Testis (tissue), 2 donors: Measurements from ENCODE around the gene RAB1A.

ENCODE experiments used
- CTCF ChIP-seq, 3 experiments: fragments of 450-650 bp in 2 of 3; fragments of 200-600 bp in 1 of 3; sonication (generic) in 1 of 3; IDR thresholded peaks; one replicate each; pipeline ENCODE4 v1.5.1; 2016 to 2019; ENCODE audit warnings: antibody characterized with exemption in 3 of 3, mild to moderate bottlenecking in 2 of 3, moderate library complexity in 1 of 3
- POLR2A ChIP-seq: fragments of 450-650 bp; IDR thresholded peaks from one replicate; pipeline ENCODE4 v1.6.1; 2017; ENCODE audit warnings: antibody characterized with exemption, mild to moderate bottlenecking, moderate library complexity

GRCh38 chr2:65081232-65081685 lies 48.6 kb downstream of the RAB1A start:
- no peak for TF ChIP-seq CTCF (IDR thresholded peaks at IDR 0.05)
- TF ChIP-seq POLR2A: no peak
